LoVo (cell line): ENCODE results near the gene BBS4.
"Not testable (repeated sequence)": the region's sequence is repeated elsewhere in the genome, so short reads cannot be mapped to it uniquely, and the experiment has no call there.

Source experiments
- DNase-seq: peaks from one replicate; pipeline ENCODE4 v3.0.0-alpha.2; 2016; ENCODE audit warnings: low spot score

BBS4 gene

GRCh38 chr15:72685925-72686794, at the start of gene BBS4, which contains the start of gene HIGD2B:
Gene BBS4, plus strand, starts transcription at chr15:72686207. Its CDS starts 21 bp downstream, at chr15:72686228.
Gene HIGD2B, minus strand, starts transcription at chr15:72686182. Its CDS starts 9,808 bp downstream, at chr15:72676374.
- peak; percentile 96 for DNase-seq

- DNase-seq, result peak; percentile 71
These were observed 49.3 kb upstream of the BBS4 start for GRCh38 chr15:72636519-72637282.

GRCh38 chr15:72639759-72640483, 46.1 kb upstream of the BBS4 start:
- DNase-seq, result not testable (repeated sequence)

- not testable (repeated sequence) for DNase-seq
These were observed 43.7 kb upstream of the BBS4 start for GRCh38 chr15:72642271-72642670.

GRCh38 chr15:72648631-72649253, 37.3 kb upstream of the BBS4 start:
- not testable (repeated sequence) for DNase-seq

GRCh38 chr15:72654397-72654796, 31.6 kb upstream of the BBS4 start, which contains the start of gene GOLGA6B:
Gene GOLGA6B, plus strand, starts transcription at chr15:72654697. Its CDS starts 41 bp downstream, at chr15:72654738.
- DNase-seq, result not testable (repeated sequence)

- not testable (repeated sequence) for DNase-seq
These were observed 30.0 kb upstream of the BBS4 start for GRCh38 chr15:72656014-72656413.

- not testable (repeated sequence) for DNase-seq
These were observed 24.9 kb upstream of the BBS4 start for GRCh38 chr15:72661081-72661480.

- not testable (repeated sequence) for DNase-seq
These were observed 22.1 kb upstream of the BBS4 start for GRCh38 chr15:72663931-72664330.

GRCh38 chr15:72665706-72666105, 20.3 kb upstream of the BBS4 start:
- DNase-seq, result not testable (repeated sequence)

- DNase-seq, result not testable (repeated sequence)
These were observed 16.2 kb upstream of the BBS4 start for GRCh38 chr15:72669803-72670202.

GRCh38 chr15:72670656-72671352, 15.2 kb upstream of the BBS4 start:
- peak; percentile 81 for DNase-seq

- no peak for DNase-seq
These were observed 14.5 kb upstream of the BBS4 start for GRCh38 chr15:72671525-72671924.

GRCh38 chr15:72676838-72677237, 9.2 kb upstream of the BBS4 start:
- DNase-seq, result no peak

GRCh38 chr15:72680931-72681330, 5.1 kb upstream of the BBS4 start:
- no peak for DNase-seq

GRCh38 chr15:72682772-72683171, 3.2 kb upstream of the BBS4 start:
- no peak for DNase-seq

- no peak for DNase-seq
These were observed 594 bp upstream of the BBS4 start for GRCh38 chr15:72685301-72685924.

GRCh38 chr15:72688697-72689096, 2.7 kb downstream of the BBS4 start:
- no peak for DNase-seq

GRCh38 chr15:72690938-72691337, 4.9 kb downstream of the BBS4 start:
- DNase-seq, result no peak

GRCh38 chr15:72698938-72699337, 12.9 kb downstream of the BBS4 start:
- no peak for DNase-seq
